DOHH2 (cell line): Measurements from ENCODE around the gene GPR87.

ENCODE experiments used
- EZH2phosphoT487 ChIP-seq: fragments of 200-600 bp; sonication (generic); IDR thresholded peaks from 2 replicates; pipeline ENCODE4 v1.6.1; 2017; ENCODE audit warnings: borderline replicate concordance, mild to moderate bottlenecking, antibody characterized with exemption, low read length, moderate library complexity, mixed read lengths
- TF ChIP-seq, protein P1 (sequence below): fragments of 200-600 bp; sonication (generic); IDR thresholded peaks from one replicate; pipeline ENCODE4 v1.5.1; 2014; ENCODE audit warnings: antibody characterized with exemption, mild to moderate bottlenecking, low read depth, low read length; ENCODE audit not compliant: poor library complexity, severe bottlenecking

DNA sequence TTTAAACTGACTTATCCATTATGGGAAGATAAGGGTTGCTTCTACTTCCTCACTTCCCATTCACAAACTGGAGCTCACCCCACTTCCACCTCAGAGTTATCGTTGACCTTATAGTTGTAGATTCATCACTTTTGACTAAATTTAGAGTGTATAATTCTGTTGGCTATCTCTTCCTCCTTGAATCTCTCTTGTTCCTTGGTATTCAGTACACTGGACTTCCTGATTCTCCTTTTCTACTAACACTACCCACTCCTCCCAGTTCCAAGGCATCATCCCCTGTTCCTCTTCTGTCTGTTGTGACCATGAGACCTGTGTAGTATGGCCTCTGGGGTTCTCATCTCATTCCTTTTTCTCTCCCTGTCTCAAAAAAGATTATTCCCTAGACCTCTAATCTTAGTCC, 5.9 kb upstream of the GPR87 start:
- TF ChIP-seq, protein P1, sequence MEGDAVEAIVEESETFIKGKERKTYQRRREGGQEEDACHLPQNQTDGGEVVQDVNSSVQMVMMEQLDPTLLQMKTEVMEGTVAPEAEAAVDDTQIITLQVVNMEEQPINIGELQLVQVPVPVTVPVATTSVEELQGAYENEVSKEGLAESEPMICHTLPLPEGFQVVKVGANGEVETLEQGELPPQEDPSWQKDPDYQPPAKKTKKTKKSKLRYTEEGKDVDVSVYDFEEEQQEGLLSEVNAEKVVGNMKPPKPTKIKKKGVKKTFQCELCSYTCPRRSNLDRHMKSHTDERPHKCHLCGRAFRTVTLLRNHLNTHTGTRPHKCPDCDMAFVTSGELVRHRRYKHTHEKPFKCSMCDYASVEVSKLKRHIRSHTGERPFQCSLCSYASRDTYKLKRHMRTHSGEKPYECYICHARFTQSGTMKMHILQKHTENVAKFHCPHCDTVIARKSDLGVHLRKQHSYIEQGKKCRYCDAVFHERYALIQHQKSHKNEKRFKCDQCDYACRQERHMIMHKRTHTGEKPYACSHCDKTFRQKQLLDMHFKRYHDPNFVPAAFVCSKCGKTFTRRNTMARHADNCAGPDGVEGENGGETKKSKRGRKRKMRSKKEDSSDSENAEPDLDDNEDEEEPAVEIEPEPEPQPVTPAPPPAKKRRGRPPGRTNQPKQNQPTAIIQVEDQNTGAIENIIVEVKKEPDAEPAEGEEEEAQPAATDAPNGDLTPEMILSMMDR: no peak
- TF ChIP-seq EZH2phosphoT487: no peak
